ENCODE results near the gene KLF15. TPM values are rescaled to one million over a fixed set of nuclear protein-coding genes. Genes with fewer than 3 reads are reported as not detected.
A peak's percentile ranks its signal among the peaks of the same experiment; 100 is the strongest.

KLF15 gene
- total and polyA plus RNA-seq, 9 donors, result 13.4 to 83.3 (median 40.0) TPM

DNA sequence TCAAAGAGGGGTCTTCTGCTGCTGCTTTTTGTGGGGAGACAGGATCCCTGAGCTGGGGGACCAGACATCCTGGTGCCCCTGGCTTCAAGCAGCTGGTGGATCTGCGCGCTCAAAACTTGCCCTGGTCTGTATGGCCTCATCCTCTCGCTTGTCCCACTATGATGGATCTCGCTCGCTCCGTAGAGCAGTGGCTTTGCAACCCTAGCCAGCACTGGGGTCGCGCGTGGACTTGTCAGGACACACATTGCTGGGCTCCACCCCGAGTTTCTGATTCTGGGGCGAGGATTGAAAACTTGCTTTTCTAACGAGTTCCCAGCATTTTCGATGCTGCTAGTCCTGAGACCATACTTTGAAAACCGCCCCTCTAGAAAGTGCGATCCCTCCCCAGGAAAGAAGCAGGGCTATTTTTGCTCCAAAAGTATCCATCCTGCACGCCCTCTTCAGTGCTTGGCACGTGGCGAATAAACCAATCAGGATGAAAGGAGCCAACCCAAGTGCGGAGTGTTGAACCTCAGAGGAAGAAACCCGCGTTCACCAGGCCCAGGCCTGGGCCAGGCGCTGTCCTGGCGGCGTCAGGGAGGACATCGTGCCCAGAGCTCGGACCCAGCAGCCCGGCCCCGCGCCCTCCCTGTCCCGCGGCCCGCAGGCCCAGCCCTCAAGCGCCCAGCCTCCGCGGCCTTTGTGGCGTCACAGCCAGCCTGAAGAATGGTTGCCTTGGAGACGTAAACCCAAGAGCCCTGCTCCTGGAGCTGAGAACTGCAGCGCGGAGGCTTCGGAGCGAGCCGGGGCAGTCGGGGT is 37.2 kb upstream of the KLF15 start, which contains the start of gene CFAP100:
Gene CFAP100 (plus strand): TSS at position 731 of the 798 bp plus-strand sequence. CDS start 1,092 bp downstream, outside the sequence.
- intact Hi-C loops (cut with DNase I), result loop anchor here in 2 of 4 donors (5.0 kb wide), 3 partner anchors 132 to 262 kb away; no protein-coding TSS in a partner anchor
- H3K4me1 ChIP-seq (ENCODE audit: insufficient read depth), result peaks cover 4% of the 10 kb centered on the region
- peak; percentile 43 to 74 (median 59) for DNase-seq
- no peak within 1 kb of the TSS for H3K27ac ChIP-seq
- no peaks in the 10 kb centered on the region for H3K27me3 ChIP-seq
- peak within 1 kb of the TSS; percentile 1 for H3K4me3 ChIP-seq
- H3K36me3 ChIP-seq, result no peaks in the 10 kb centered on the region
- no peak for TF ChIP-seq EP300 (IDR thresholded peaks at IDR 0.05)
- TF ChIP-seq, protein P1, sequence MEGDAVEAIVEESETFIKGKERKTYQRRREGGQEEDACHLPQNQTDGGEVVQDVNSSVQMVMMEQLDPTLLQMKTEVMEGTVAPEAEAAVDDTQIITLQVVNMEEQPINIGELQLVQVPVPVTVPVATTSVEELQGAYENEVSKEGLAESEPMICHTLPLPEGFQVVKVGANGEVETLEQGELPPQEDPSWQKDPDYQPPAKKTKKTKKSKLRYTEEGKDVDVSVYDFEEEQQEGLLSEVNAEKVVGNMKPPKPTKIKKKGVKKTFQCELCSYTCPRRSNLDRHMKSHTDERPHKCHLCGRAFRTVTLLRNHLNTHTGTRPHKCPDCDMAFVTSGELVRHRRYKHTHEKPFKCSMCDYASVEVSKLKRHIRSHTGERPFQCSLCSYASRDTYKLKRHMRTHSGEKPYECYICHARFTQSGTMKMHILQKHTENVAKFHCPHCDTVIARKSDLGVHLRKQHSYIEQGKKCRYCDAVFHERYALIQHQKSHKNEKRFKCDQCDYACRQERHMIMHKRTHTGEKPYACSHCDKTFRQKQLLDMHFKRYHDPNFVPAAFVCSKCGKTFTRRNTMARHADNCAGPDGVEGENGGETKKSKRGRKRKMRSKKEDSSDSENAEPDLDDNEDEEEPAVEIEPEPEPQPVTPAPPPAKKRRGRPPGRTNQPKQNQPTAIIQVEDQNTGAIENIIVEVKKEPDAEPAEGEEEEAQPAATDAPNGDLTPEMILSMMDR (IDR thresholded peaks at IDR 0.05), result no peak
- no peaks in the 10 kb centered on the region for H3K9me3 ChIP-seq
- WGBS, 3 donors, result 35 to 45% (median 45%) methylated on average over 36 to 43 of the region's 43 CpGs

DNA sequence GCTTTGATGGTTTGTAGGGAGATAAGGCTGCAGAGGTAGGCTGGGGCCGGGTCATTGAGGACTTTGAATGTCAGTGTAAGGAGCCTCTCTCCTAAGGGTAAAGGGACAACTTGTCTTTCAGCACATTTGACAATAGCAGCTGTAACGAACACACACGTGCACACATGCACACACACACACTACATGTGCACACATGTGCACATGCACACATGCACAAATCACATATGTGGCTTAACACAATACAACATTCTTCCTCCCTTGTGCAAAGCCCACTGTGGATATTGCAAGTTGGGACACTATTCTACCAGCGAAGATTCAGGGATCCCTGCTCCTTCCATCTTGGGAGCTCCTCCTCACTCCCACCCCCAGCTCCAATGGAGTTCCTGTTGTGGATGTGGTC is 36.4 kb upstream of the KLF15 start:
- Histone ChIP-seq H3K27me3 (no peaks in the 10 kb centered on the region), H3K27ac (no peak overlapping the region), H3K36me3 (no peaks in the 10 kb centered on the region), H3K9me3 (no peaks in the 10 kb centered on the region), H3K4me1 (ENCODE audit: insufficient read depth) (peaks cover 7% of the 10 kb centered on the region), H3K4me3 (no peak overlapping the region)
- TF ChIP-seq, protein P1 (IDR thresholded peaks at IDR 0.05), result no peak
- TF ChIP-seq EP300 (IDR thresholded peaks at IDR 0.05) (no peak), POLR2A (IDR thresholded peaks at IDR 0.05) (no peak)
- DNase-seq, result no peak
- 91 to 95% (median 95%) methylated on average over 4 of the region's 4 CpGs for WGBS, 3 donors
- intact Hi-C loops (cut with DNase I), result loop anchor here in 2 of 4 donors (5.0 kb wide), 3 partner anchors 131 to 261 kb away; no protein-coding TSS in a partner anchor

DNA sequence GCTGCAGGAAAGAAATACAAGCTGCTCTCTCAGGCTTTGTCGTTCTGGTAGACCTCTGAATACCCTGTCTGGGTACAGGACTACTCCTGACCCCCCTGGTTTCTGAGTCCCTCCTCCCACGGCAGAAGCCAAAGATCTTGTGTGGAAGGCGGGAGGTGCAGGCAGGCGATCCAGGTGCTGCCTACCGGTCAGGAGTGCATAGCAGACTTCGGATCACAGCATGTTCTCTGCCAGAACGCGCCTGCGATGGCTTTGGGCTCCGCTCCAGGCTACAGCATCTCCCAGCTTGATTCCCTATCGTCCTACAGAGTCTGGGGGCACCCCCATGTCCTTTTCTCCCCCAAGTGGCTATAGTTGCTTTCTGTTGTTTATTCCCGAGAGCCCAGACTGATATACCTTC is 35.0 kb upstream of the KLF15 start:
- Histone ChIP-seq H3K4me3 (no peak overlapping the region), H3K27ac (no peak overlapping the region), H3K9me3 (no peaks in the 10 kb centered on the region), H3K27me3 (no peaks in the 10 kb centered on the region), H3K4me1 (ENCODE audit: insufficient read depth) (peaks cover 7% of the 10 kb centered on the region), H3K36me3 (no peaks in the 10 kb centered on the region)
- intact Hi-C loops (cut with DNase I), result loop anchor here in 2 of 4 donors (5.0 kb wide), 3 partner anchors 130 to 260 kb away; no protein-coding TSS in a partner anchor
- TF ChIP-seq EP300 (IDR thresholded peaks at IDR 0.05) (no peak), POLR2A (IDR thresholded peaks at IDR 0.05) (no peak)
- TF ChIP-seq, protein P1 (IDR thresholded peaks at IDR 0.05), result no peak
- 73 to 81% (median 76%) methylated on average over 12 of the region's 12 CpGs for whole genome bisulfite sequencing, 3 donors
- no peak for DNase-seq

DNA sequence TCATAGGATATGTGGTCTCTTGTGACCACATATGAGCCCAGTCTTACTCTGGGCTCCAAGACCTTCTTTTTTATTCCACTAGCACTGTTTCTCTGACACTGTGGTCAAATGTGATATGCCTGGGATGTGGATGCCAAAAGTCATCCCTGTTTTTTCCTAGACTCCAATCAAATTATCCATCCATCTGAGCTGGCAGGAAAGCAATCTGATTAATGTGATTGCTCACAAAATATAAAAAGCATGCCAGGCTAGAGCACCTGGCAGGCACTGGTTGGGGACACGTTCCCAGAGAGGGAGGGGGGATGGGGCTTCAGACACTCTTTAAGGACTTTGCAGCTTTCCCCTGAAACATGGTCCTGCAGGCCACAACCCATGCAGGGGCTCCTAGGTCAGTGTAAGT is 34.4 kb upstream of the KLF15 start:
- TF ChIP-seq, protein P1 (IDR thresholded peaks at IDR 0.05), result no peak
- TF ChIP-seq POLR2A (IDR thresholded peaks at IDR 0.05) (no peak), EP300 (IDR thresholded peaks at IDR 0.05) (no peak)
- DNase-seq, result no peak
- Histone ChIP-seq H3K4me3 (no peak overlapping the region), H3K4me1 (ENCODE audit: insufficient read depth) (peaks cover 7% of the 10 kb centered on the region), H3K9me3 (no peaks in the 10 kb centered on the region), H3K27ac (no peak overlapping the region), H3K36me3 (no peaks in the 10 kb centered on the region), H3K27me3 (no peaks in the 10 kb centered on the region)
- 53 to 60% (median 58%) methylated on average over 1 of the region's 1 CpG for WGBS, 3 donors
- intact Hi-C loops (cut with DNase I), result loop anchor here in 3 of 4 donors (2.0 to 5.0 kb wide), 4 partner anchors 129 to 259 kb away; no protein-coding TSS in a partner anchor

All from ovary (tissue), 9 donors.